HAP-1 (cell line): ENCODE measurements around the gene ESRP2.
A peak's percentile ranks its signal among the peaks of the same experiment; 100 is the strongest.

Experiments
- DNase-seq, 2 experiments: peaks; one replicate each; pipeline ENCODE4 v3.0.0-alpha.2; 2016 to 2020; ENCODE audit warnings: low spot score in 2 of 2
- H3K27me3 ChIP-seq: fragments of 250-450 bp; sonication (Bioruptor Pico); 2 replicates; pipeline ENCODE4 v1.5.1; 2020; ENCODE audit warnings: low read depth, mild to moderate bottlenecking, moderate library complexity
- H3K36me3 ChIP-seq: fragments of 250-450 bp; sonication (Bioruptor Pico); replicated peaks from 2 replicates; pipeline ENCODE4 v1.5.1; 2020; ENCODE audit warnings: mild to moderate bottlenecking
- H3K4me1 ChIP-seq: fragments of 250-450 bp; sonication (Bioruptor Pico); 2 replicates; pipeline ENCODE4 v1.5.1; 2020; ENCODE audit warnings: mild to moderate bottlenecking
- H3K4me3 ChIP-seq: fragments of 250-450 bp; sonication (Bioruptor Pico); 2 replicates; pipeline ENCODE4 v1.5.1; 2020; ENCODE audit warnings: mild to moderate bottlenecking, moderate library complexity
- H3K9me3 ChIP-seq: fragments of 250-450 bp; sonication (Bioruptor Pico); 2 replicates; pipeline ENCODE4 v1.5.1; 2020; ENCODE audit warnings: mild to moderate bottlenecking, moderate library complexity
- in situ Hi-C: fragments of 300-500 bp; cut with MboI; formaldehyde crosslinking; loops from 3 replicates; pipeline ENCODE4 v1.14.3; 2020; ENCODE audit warnings: low sequenced_read_pairs, inconsistent platforms, mixed read lengths

ESRP2 gene

GRCh38 chr16:68272507-68273209 lies 36.7 kb upstream of the ESRP2 start:
- no peak for DNase-seq
- H3K9me3 ChIP-seq = no peaks in the 10 kb centered on the region

GRCh38 chr16:68270353-68270752 lies 34.4 kb upstream of the ESRP2 start:
- Histone ChIP-seq H3K27me3 (no peaks in the 10 kb centered on the region), H3K4me1 (peaks cover 15% of the 10 kb centered on the region), H3K4me3 (no peak overlapping the region), H3K9me3 (no peaks in the 10 kb centered on the region), H3K36me3 (peaks cover 27% of the 10 kb centered on the region)
- no peak for DNase-seq
- in situ Hi-C loops = no loop called here

More at GRCh38 chr16:68272507-68273209, 36.7 kb upstream of the ESRP2 start:
- peaks cover 7% of the 10 kb centered on the region; the same call in 1 of the 2 replicates for H3K4me1 ChIP-seq
- in situ Hi-C loops = no loop called here
- H3K27me3 ChIP-seq = no peaks in the 10 kb centered on the region
- no peak overlapping the region for H3K4me3 ChIP-seq
- peaks cover 44% of the 10 kb centered on the region for H3K36me3 ChIP-seq

GRCh38 chr16:68269793-68270192 lies 33.9 kb upstream of the ESRP2 start:
- H3K9me3 ChIP-seq = no peaks in the 10 kb centered on the region
- H3K36me3 ChIP-seq = peaks cover 24% of the 10 kb centered on the region
- H3K4me3 ChIP-seq = no peak overlapping the region
- H3K27me3 ChIP-seq = no peaks in the 10 kb centered on the region
- peaks cover 15% of the 10 kb centered on the region for H3K4me1 ChIP-seq
- no peak for DNase-seq
- in situ Hi-C loops = no loop called here

GRCh38 chr16:68267612-68268405 lies 31.9 kb upstream of the ESRP2 start:
- H3K4me1 ChIP-seq = peaks cover 18% of the 10 kb centered on the region
- H3K36me3 ChIP-seq = peaks cover 10% of the 10 kb centered on the region
- in situ Hi-C loops = no loop called here
- DNase-seq = no peak
- H3K9me3 ChIP-seq = no peaks in the 10 kb centered on the region
- no peak overlapping the region for H3K4me3 ChIP-seq
- H3K27me3 ChIP-seq = no peaks in the 10 kb centered on the region

GRCh38 chr16:68265078-68265920 lies 29.4 kb upstream of the ESRP2 start:
- Histone ChIP-seq H3K36me3 (peaks cover 7% of the 10 kb centered on the region; the same call in 1 of the 2 replicates), H3K9me3 (no peaks in the 10 kb centered on the region), H3K4me3 (peak overlapping the region; percentile 86), H3K27me3 (no peaks in the 10 kb centered on the region), H3K4me1 (peaks cover 18% of the 10 kb centered on the region)
- in situ Hi-C loops = no loop called here
- DNase-seq = peak; percentile 58 to 66

GRCh38 chr16:68264128-68265077 lies 28.5 kb upstream of the ESRP2 start, which contains the start of gene SLC7A6:
Gene SLC7A6 (plus strand): TSS chr16:68264526. CDS start chr16:68274727, 10,201 bp downstream.
- in situ Hi-C loops = loop anchor here (5.0 kb wide), 1 partner anchor 63 kb away; no protein-coding TSS in a partner anchor
- peak; percentile 33 to 84 for DNase-seq
- H3K4me1 ChIP-seq = peaks cover 18% of the 10 kb centered on the region

GRCh38 chr16:68263559-68264127 lies 27.7 kb upstream of the ESRP2 start:
- H3K4me1 ChIP-seq = peaks cover 18% of the 10 kb centered on the region
- no peaks in the 10 kb centered on the region for H3K27me3 ChIP-seq
- H3K9me3 ChIP-seq = no peaks in the 10 kb centered on the region
- peaks cover 14% of the 10 kb centered on the region for H3K36me3 ChIP-seq
- DNase-seq = no peak
- in situ Hi-C loops = loop anchor here (5.0 kb wide), 1 partner anchor 64 kb away; no protein-coding TSS in a partner anchor
- peak overlapping the region; percentile 86 for H3K4me3 ChIP-seq

More at GRCh38 chr16:68264128-68265077, 28.5 kb upstream of the ESRP2 start, which contains the start of gene SLC7A6:
- no peaks in the 10 kb centered on the region for H3K27me3 ChIP-seq
- H3K9me3 ChIP-seq = no peaks in the 10 kb centered on the region
- H3K4me3 ChIP-seq = peak within 1 kb of the TSS; percentile 86
- peaks cover 10% of the 10 kb centered on the region for H3K36me3 ChIP-seq

GRCh38 chr16:68259007-68259825 lies 23.3 kb upstream of the ESRP2 start:
- Histone ChIP-seq H3K27me3 (no peaks in the 10 kb centered on the region), H3K9me3 (no peaks in the 10 kb centered on the region), H3K4me1 (peaks cover 2% of the 10 kb centered on the region; the same call in 1 of the 2 replicates), H3K4me3 (no peak overlapping the region), H3K36me3 (peaks cover 10% of the 10 kb centered on the region; the same call in 1 of the 2 replicates)
- DNase-seq = no peak
- in situ Hi-C loops = no loop called here

- Histone ChIP-seq H3K9me3 (no peaks in the 10 kb centered on the region), H3K4me3 (no peak overlapping the region), H3K36me3 (peaks cover 10% of the 10 kb centered on the region; the same call in 1 of the 2 replicates), H3K4me1 (no peaks in the 10 kb centered on the region), H3K27me3 (no peaks in the 10 kb centered on the region)
- no peak for DNase-seq
- in situ Hi-C loops = no loop called here
Measured at GRCh38 chr16:68257906-68258800, 22.2 kb upstream of the ESRP2 start.

GRCh38 chr16:68257251-68257905 lies 21.5 kb upstream of the ESRP2 start:
- no peaks in the 10 kb centered on the region for H3K9me3 ChIP-seq
- no peaks in the 10 kb centered on the region for H3K4me1 ChIP-seq
- peaks cover 10% of the 10 kb centered on the region for H3K36me3 ChIP-seq
- DNase-seq = no peak
- no peaks in the 10 kb centered on the region for H3K27me3 ChIP-seq
- in situ Hi-C loops = no loop called here
- H3K4me3 ChIP-seq = no peak overlapping the region
